Right lobe of liver (tissue), 4 donors: ENCODE data around the gene GRM2.

Experiments used
- CTCF ChIP-seq, 4 donors: fragments of 200-600 bp in 3 of 4; fragments of 450-650 bp in 1 of 4; IDR thresholded peaks; one replicate each; pipeline versions ENCODE4 v1.5.1 to v1.8.0; 2016 to 2022; ENCODE audit warnings: antibody characterized with exemption in 4 of 4, mild to moderate bottlenecking in 2 of 4
- POLR2A ChIP-seq: fragments of 450-650 bp; IDR thresholded peaks from one replicate; pipeline ENCODE4 v1.6.1; 2017; ENCODE audit warnings: antibody characterized with exemption, mild to moderate bottlenecking
- donor health status: DM: no; HTN: no; CAD: no.
- donor health status: DM: no; HTN: no; CAD: no.
- donor health status: DM: no; HTN: yes; CAD: no.

DNA sequence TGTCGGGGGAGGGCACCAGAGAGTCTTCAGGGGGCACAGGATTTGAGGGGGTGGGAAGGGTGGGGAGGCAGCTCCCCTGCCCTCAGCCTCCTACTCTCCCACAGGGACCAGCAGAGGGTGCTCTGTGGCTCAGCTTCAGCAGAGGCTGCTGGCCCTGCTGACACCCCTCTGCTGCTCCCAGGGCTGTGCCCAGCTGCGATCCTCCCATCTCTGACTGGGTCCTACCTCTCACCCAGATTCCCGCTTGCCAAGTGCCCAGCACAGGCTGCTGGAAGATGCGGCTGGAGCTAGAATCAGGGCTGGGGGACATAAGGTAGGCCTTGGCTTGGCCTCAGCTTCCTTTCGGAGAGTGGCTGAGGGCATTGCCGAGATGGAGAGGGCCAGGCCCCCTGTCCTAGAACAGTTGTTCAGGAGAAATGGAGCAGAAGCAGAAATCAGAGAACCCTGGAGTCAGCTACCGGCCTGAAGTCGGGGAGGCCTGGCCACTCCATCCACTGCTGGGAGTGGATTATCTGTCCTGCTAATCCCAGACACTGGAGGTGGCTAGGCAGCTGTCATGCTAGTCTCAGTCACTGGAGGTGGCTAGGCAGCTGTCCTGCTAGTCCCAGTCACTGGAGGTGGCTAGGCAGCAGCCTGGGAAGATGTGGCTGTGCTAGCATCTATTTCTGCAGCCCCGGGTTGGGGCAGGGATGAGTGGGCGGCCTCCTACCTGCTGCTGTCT lies 3.9 kb downstream of the GRM2 start:
- TF ChIP-seq CTCF (IDR thresholded peaks at IDR 0.05): no peak
- TF ChIP-seq POLR2A: no peak
